ENCODE measurements around the gene DNAH11.
A peak's percentile ranks its signal among the peaks of the same experiment; 100 is the strongest.

The DNAH11 gene

DNA sequence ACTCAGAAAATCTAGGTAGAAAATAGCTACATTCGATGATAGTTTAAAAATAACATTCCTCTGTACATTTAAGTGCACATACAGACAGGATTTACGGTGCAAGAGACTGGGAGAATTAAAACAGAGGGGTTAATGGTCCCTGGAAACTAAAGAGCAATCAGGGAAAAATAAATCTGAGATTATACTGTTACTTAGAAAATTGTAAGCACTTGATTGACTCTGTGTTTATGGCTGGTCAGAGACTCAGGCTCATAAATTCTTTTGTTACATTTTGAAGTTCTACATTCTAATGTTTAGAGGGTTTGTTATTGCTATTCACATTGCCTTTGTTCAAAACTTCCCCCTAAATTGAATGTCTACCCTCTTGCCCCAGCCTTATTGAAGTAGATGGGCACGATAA, 348.5 kb downstream of the DNAH11 start:
- no peaks in the 10 kb centered on the region for H3K27me3 Mint-ChIP-seq
- intact Hi-C loops (cut with micrococcal nuclease): loop anchor here (10.0 kb wide), 1 partner anchor 54 kb away; the partner anchor contains the start of gene CDCA7L
- H3K4me1 Mint-ChIP-seq (ENCODE audit: low read depth): no peaks in the 10 kb centered on the region
- no peaks in the 10 kb centered on the region for H3K36me3 Mint-ChIP-seq (ENCODE audit: low read depth)
- no peaks in the 10 kb centered on the region for H3K9me3 Mint-ChIP-seq
- no peak overlapping the region for H3K4me3 Mint-ChIP-seq
- H3K27ac Mint-ChIP-seq: no peak overlapping the region

DNA sequence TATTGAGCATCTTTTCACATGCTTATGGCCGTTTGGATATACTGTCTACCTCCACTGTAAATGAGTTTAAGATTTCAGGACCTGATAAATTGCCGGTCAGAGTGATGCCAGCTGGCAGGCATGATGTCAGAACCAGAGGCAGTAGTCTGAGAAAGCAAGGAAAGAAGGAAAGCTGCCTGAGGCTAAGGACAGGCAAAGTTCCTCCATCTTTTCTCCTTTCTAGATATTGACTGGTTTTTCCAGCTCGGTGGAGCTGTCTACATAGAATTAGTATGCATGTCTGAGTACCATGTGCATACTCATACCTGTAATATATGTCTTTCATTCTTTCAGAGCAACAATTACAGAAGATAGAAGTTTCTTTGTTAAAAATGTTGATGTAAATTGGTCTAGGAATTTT, 350.6 kb downstream of the DNAH11 start:
- no peak overlapping the region for H3K27ac Mint-ChIP-seq
- H3K4me1 Mint-ChIP-seq (ENCODE audit: low read depth): peaks cover 20% of the 10 kb centered on the region
- H3K27me3 Mint-ChIP-seq: no peaks in the 10 kb centered on the region
- peaks cover 8% of the 10 kb centered on the region for H3K36me3 Mint-ChIP-seq (ENCODE audit: low read depth)
- no peak overlapping the region for H3K4me3 Mint-ChIP-seq
- intact Hi-C loops (cut with micrococcal nuclease): loop anchor here (10.0 kb wide), 1 partner anchor 51 kb away; the partner anchor contains the start of gene CDCA7L
- peaks cover 4% of the 10 kb centered on the region for H3K9me3 Mint-ChIP-seq

DNA sequence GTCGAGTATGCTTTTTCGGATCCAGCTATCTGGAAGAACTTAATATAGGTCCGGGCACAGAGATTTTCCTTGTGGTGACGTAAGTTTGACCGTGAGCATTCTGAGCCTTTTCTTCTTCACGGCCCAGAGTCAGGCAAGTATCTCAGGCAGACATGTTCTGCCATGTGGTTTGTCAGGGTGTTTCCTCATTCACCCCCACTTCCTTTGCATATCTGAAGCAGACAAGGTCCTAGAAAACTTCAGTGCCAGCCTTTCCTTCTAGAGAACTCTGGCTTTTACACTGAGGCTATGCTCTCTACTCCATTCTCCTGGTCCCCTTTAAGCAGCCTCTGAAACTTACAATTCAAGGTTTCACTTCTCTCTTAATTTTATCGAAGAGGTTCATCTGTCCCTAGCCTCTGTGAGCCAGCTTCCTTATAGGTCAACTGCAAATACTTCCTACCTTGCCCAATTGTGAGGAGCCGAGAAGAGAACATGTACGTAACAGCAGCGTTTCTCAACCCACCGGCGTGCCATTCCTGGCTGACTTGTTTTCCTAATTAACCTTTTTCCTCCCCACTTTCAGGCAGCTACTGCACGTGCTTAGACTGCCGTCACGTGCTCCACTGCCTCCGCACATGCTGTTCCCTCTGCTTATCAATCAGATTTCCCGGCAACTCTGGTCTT, 355.6 kb downstream of the DNAH11 start:
- H3K27ac Mint-ChIP-seq: peak overlapping the region; percentile 84
- peaks cover 15% of the 10 kb centered on the region for H3K9me3 Mint-ChIP-seq
- H3K4me1 Mint-ChIP-seq (ENCODE audit: low read depth): peaks cover 31% of the 10 kb centered on the region
- H3K4me3 Mint-ChIP-seq: peak overlapping the region; percentile 49
- H3K36me3 Mint-ChIP-seq (ENCODE audit: low read depth): peaks cover 46% of the 10 kb centered on the region
- peaks cover 2% of the 10 kb centered on the region for H3K27me3 Mint-ChIP-seq
- intact Hi-C loops (cut with micrococcal nuclease): loop anchor here (10.0 kb wide), 1 partner anchor 46 kb away; the partner anchor contains the start of gene CDCA7L

DNA sequence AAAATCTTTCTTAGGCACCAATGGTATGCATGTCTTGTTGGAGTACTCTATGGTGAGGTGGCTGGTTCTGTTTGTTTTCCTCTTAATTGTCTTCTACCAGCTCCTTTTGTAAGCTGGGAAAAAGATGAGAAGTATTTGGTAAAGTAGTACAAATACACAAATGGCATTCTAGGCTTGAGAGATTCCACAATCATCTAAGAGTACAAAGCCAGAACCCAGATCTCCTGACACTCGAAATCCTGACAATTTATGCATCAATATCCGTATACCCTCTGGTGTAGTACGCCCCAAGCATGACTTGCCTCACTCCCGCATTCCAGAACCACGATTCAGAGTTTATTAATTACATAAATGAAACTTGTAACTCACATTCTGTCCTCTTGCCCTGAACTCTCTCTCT, 359.4 kb downstream of the DNAH11 start:
- H3K4me3 Mint-ChIP-seq: no peak overlapping the region
- intact Hi-C loops (cut with micrococcal nuclease): no loop called here
- H3K4me1 Mint-ChIP-seq (ENCODE audit: low read depth): peaks cover 22% of the 10 kb centered on the region
- H3K9me3 Mint-ChIP-seq: peaks cover 15% of the 10 kb centered on the region
- peaks cover 80% of the 10 kb centered on the region for H3K36me3 Mint-ChIP-seq (ENCODE audit: low read depth)
- peaks cover 2% of the 10 kb centered on the region for H3K27me3 Mint-ChIP-seq
- H3K27ac Mint-ChIP-seq: no peak overlapping the region

DNA sequence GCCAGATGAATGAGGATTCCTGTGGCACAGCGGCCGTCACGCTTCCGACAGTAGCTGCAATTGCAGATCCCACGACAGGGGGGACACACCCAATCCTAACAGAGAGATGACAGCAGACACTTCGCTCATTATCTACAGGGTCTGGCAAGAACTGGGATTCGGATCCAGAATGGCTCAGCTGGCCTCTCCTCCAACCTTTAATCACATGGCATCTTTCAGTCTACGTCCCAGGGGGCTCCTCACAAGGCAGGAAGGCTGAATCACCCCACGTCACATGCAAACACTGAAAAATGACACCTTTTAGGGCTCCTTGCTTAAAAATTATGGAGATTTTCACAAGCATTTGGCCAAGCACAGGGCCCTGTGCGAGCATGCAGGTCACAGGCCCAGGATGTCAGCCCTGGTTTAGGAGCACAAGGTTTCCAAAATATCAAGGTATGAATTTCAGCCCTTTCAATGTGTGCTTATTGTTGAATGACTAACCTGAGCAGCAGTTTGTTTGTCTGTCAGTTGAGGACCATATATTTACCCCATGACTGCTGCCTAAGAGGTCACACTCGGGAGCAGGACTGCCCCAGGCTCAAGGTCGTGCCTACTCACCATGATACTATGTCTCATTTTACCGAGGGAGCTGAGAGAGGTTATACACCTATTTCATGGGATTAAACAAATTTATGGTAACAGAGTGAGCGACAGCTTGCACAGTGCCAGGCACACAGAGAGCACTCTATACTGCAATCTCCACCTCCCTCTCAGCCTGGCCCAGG, 360.4 kb downstream of the DNAH11 start:
- Mint-ChIP-seq H3K4me3 (no peak overlapping the region), H3K4me1 (ENCODE audit: low read depth) (peaks cover 13% of the 10 kb centered on the region), H3K27me3 (peaks cover 2% of the 10 kb centered on the region), H3K27ac (no peak overlapping the region), H3K9me3 (peaks cover 13% of the 10 kb centered on the region), H3K36me3 (ENCODE audit: low read depth) (peaks cover 81% of the 10 kb centered on the region)
- intact Hi-C loops (cut with micrococcal nuclease): no loop called here

DNA sequence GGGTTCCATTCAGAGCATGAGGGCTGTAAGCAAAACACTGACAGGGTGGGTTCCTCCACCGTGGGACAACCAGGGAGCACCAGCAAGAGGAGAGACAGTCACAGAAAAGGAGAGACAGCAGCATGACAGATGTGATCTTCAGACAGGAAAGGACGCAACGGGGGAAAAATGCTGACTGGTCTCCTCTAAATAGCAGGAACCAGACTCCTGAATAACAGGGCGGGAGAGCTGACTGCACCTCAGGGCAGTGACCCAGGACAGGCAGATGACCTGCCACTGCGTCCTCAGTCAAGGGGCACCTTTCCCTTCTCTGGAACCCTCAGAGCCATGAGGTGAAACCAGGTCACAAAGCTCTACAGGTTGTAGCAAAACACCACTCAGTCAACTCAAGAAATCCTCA, 365.9 kb downstream of the DNAH11 start:
- intact Hi-C loops (cut with micrococcal nuclease): no loop called here
- Mint-ChIP-seq H3K27me3 (no peaks in the 10 kb centered on the region), H3K4me3 (no peak overlapping the region), H3K27ac (no peak overlapping the region), H3K36me3 (ENCODE audit: low read depth) (peaks cover 63% of the 10 kb centered on the region), H3K4me1 (ENCODE audit: low read depth) (peaks cover 11% of the 10 kb centered on the region), H3K9me3 (no peaks in the 10 kb centered on the region)

DNA sequence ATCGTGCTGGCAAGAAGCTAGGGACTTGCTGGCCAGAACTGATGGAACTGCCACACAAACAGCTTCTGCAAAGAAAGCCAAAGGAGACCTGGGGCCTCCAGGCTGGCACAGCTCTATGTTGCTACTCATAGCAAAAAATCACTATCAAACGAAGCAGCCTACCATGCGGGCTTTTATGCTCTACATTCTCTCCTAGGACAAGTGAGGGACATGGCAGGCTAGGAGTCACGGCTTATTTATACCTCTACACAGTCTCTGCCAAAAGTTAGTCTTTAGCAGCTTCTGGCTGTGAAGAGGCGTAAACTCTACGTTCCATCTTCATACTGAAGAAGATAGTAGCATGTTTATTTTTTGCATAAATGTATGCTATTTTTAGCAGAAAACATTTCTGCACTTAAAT, 367.4 kb downstream of the DNAH11 start:
- Mint-ChIP-seq H3K4me3 (no peak overlapping the region), H3K27ac (no peak overlapping the region)

DNA sequence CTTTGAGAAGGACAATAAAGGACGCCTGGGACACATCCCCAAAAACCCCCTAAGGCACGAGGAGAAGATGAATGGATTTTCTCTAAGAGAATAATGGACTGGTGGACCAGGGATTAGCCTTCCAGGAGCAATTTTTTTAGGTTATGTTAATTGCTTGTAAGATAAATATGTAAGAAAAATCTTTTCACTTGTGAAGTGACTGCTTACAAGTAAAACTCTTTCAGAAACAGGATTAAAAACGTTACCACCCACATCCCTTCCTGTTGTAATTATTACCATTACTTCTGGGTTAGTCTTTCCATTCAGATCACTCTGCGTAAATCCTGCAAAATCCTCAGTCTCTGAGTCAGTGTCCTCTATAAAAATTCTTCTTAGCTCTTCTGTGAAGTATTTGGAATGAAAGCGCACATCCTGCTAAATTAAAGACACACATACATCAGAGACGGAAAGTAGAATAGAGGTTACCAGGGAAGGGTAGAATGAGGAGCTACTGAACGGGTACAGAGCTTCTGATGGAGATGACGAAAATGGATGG, 368.6 kb downstream of the DNAH11 start:
- H3K36me3 Mint-ChIP-seq (ENCODE audit: low read depth): peaks cover 53% of the 10 kb centered on the region
- H3K9me3 Mint-ChIP-seq: no peaks in the 10 kb centered on the region
- no peak overlapping the region for H3K4me3 Mint-ChIP-seq
- H3K4me1 Mint-ChIP-seq (ENCODE audit: low read depth): peaks cover 11% of the 10 kb centered on the region
- H3K27ac Mint-ChIP-seq: no peak overlapping the region
- intact Hi-C loops (cut with micrococcal nuclease): no loop called here
- no peaks in the 10 kb centered on the region for H3K27me3 Mint-ChIP-seq

More for the DNA sequence above, 367.4 kb downstream of the DNAH11 start:
- Mint-ChIP-seq H3K4me1 (ENCODE audit: low read depth) (peaks cover 11% of the 10 kb centered on the region), H3K36me3 (ENCODE audit: low read depth) (peaks cover 54% of the 10 kb centered on the region), H3K9me3 (no peaks in the 10 kb centered on the region), H3K27me3 (no peaks in the 10 kb centered on the region)
- intact Hi-C loops (cut with micrococcal nuclease): no loop called here

DNA sequence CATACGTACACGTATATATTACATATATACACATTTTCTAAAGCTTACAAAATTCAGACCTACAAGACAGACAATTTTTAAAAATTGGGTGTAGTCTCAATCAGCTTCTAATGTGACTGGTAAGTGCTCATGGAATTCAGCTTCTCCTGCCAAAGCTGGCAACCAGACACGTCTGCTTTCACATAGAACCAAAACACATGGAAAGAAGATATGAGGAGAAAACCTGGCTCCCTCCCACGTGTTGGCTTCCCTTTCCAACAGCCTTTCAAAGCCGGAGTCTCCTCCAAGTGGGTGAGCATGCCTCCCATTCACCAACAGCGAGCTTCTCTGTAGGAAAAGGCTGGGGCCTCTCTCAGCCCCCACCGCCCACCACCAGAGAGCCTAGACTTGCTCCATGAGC, 369.5 kb downstream of the DNAH11 start:
- no peak overlapping the region for H3K27ac Mint-ChIP-seq
- no peaks in the 10 kb centered on the region for H3K9me3 Mint-ChIP-seq
- no peaks in the 10 kb centered on the region for H3K27me3 Mint-ChIP-seq
- H3K36me3 Mint-ChIP-seq (ENCODE audit: low read depth): peaks cover 48% of the 10 kb centered on the region
- intact Hi-C loops (cut with micrococcal nuclease): no loop called here
- H3K4me3 Mint-ChIP-seq: no peak overlapping the region
- peaks cover 11% of the 10 kb centered on the region for H3K4me1 Mint-ChIP-seq (ENCODE audit: low read depth)

DNA sequence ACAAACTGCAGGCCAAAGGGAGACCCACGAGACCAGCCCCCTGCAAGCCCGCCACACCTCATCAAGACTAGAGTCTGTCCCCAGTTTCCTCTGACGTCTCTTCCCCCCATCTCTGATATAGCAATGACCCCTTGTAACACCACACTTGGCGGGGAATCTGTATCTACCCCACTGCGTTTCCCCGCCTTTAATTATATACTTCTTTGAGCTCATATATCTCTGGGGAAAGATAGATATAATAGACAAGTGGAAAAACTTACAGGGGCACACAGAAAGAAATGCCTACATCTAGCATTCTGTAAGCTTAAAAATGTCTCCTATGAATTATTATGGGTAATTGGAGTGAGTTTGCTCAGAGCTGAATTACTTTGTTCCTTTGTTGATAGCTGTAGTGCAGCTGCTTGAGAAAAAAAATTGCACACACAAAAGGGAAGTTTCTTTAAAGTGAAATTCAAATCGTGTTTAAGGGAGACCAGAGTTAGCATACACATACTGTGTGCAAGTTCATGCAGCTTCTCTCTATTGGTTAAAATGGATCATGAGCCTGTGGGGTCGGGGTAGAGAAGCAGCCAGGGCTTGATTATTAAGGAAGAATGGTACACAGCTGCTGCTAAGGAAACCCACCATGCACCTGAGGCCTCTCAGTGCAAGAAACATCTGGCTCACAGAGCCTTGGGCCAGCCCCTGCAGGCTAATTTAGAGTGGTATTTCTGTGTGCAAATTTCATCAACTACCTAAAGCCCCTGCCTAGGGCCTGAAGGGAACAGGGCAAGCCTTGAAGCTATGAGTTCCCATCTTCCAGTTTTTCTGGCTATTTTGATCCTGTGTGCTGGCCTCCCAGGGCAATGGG, 370.3 kb downstream of the DNAH11 start:
- intact Hi-C loops (cut with micrococcal nuclease): no loop called here
- no peak overlapping the region for H3K27ac Mint-ChIP-seq
- peaks cover 42% of the 10 kb centered on the region for H3K36me3 Mint-ChIP-seq (ENCODE audit: low read depth)
- no peak overlapping the region for H3K4me3 Mint-ChIP-seq
- H3K4me1 Mint-ChIP-seq (ENCODE audit: low read depth): peaks cover 11% of the 10 kb centered on the region
- H3K27me3 Mint-ChIP-seq: no peaks in the 10 kb centered on the region
- H3K9me3 Mint-ChIP-seq: no peaks in the 10 kb centered on the region

DNA sequence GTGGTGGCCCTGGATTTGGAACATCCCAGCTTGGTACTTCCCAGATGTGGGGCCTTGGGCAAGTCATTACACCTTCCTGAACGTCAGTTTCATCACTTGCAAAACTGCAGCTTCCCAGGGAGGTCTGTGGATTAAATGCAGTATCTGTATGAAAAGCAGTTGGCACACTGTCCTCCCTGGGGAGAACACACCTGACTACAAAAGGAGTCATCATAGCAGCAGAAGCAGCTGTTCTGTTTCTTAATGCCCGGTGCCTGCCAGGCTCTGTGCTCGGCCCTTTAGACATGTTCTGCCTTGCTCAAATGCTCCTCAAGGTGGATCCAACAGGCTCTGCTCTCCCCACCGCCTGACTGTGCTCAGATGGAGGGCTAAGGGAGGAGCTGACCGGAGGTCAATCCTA, 371.8 kb downstream of the DNAH11 start:
- Mint-ChIP-seq H3K36me3 (ENCODE audit: low read depth) (peaks cover 27% of the 10 kb centered on the region), H3K27ac (no peak overlapping the region), H3K9me3 (no peaks in the 10 kb centered on the region), H3K27me3 (no peaks in the 10 kb centered on the region), H3K4me3 (no peak overlapping the region), H3K4me1 (ENCODE audit: low read depth) (peaks cover 16% of the 10 kb centered on the region)
- intact Hi-C loops (cut with micrococcal nuclease): no loop called here

DNA sequence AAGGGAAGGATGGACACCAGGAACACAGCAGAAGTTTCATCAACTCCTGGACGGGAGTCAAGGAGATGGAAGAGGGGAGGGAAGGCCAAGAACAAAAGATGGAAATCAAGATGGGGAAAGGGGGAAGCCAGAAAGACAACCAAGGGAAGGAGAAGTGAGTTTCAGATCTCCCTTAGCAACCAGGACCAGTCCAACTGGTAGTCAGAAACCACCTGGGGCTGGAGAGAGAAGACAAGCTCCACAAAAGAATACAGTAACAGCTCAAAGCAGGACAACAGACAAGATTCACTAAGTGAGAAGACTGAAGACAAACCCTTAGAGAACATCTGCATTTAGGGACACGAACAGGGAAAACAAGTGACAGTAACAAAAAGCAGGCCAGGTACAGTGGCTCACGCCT, 372.3 kb downstream of the DNAH11 start:
- no peak overlapping the region for H3K27ac Mint-ChIP-seq

DNA sequence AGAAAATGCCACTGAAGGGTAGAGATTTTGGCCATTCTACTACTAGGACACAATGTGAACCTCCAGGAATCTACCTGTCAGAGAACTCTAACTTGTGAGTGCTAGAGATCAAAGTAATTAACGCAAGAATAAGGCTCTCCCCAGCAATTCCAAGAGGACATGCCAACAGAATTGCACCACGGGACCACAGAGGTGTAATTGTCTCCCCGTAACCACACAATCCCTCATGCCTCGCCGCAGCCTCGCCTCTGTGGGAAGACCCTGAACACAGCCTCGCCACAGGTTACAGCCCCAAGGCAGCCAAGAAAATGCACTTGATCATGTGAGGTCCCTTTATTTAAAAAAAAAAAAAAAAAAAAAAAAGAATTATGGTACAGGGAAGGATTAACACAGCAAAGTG, 373.3 kb downstream of the DNAH11 start:
- Mint-ChIP-seq H3K4me3 (no peak overlapping the region), H3K9me3 (no peaks in the 10 kb centered on the region), H3K27ac (no peak overlapping the region), H3K27me3 (no peaks in the 10 kb centered on the region), H3K4me1 (ENCODE audit: low read depth) (peaks cover 18% of the 10 kb centered on the region), H3K36me3 (ENCODE audit: low read depth) (peaks cover 23% of the 10 kb centered on the region)
- intact Hi-C loops (cut with micrococcal nuclease): no loop called here

More for the DNA sequence above, 372.3 kb downstream of the DNAH11 start:
- Mint-ChIP-seq H3K4me1 (ENCODE audit: low read depth) (peaks cover 18% of the 10 kb centered on the region), H3K4me3 (no peak overlapping the region), H3K27me3 (no peaks in the 10 kb centered on the region), H3K9me3 (no peaks in the 10 kb centered on the region), H3K36me3 (ENCODE audit: low read depth) (peaks cover 26% of the 10 kb centered on the region)
- intact Hi-C loops (cut with micrococcal nuclease): no loop called here
